GM23248 (cell line): ENCODE measurements around the gene INA. TPM values are rescaled to one million over a fixed set of nuclear protein-coding genes. Genes with fewer than 3 reads are reported as not detected.
"Not testable (repeated sequence)": the region's sequence is repeated elsewhere in the genome, so short reads cannot be mapped to it uniquely, and the experiment has no call there.

ENCODE experiments used
- DNase-seq: peaks from one replicate; pipeline ENCODE4 v3.0.0-alpha.2; 2015
- H2AFZ ChIP-seq: fragments of 200-600 bp; sonication (generic); 2 replicates; pipeline ENCODE4 v1.6.1; 2016; ENCODE audit warnings: antibody characterized with exemption
- H3F3A ChIP-seq: fragments of 200-600 bp; sonication (generic); 2 replicates; pipeline ENCODE4 v1.6.1; 2016; ENCODE audit warnings: mild to moderate bottlenecking, antibody characterized with exemption, mixed run types; ENCODE audit not compliant: insufficient read depth
- H3K27ac ChIP-seq: fragments of 200-600 bp; sonication (generic); 2 replicates; pipeline ENCODE4 v1.5.1; 2016; ENCODE audit warnings: mild to moderate bottlenecking
- H3K27me3 ChIP-seq: fragments of 200-600 bp; sonication (generic); replicated peaks from 2 replicates; pipeline ENCODE4 v1.6.1; 2016; ENCODE audit warnings: mild to moderate bottlenecking; ENCODE audit not compliant: insufficient read depth
- H3K36me3 ChIP-seq: fragments of 200-600 bp; sonication (generic); 2 replicates; pipeline ENCODE4 v1.6.1; 2016; ENCODE audit warnings: low read depth, mild to moderate bottlenecking
- H3K4me1 ChIP-seq: fragments of 200-600 bp; sonication (generic); 2 replicates; pipeline ENCODE4 v1.6.1; 2016; ENCODE audit warnings: mild to moderate bottlenecking; ENCODE audit not compliant: insufficient read depth
- H3K4me2 ChIP-seq: fragments of 200-600 bp; sonication (generic); one replicate; pipeline ENCODE4 v1.6.1; 2016; ENCODE audit warnings: mild to moderate bottlenecking; ENCODE audit not compliant: unreplicated experiment
- H3K4me3 ChIP-seq: fragments of 200-600 bp; sonication (generic); 2 replicates; pipeline ENCODE4 v1.5.1; 2016; ENCODE audit warnings: mild to moderate bottlenecking
- H3K79me2 ChIP-seq: fragments of 200-600 bp; sonication (generic); 2 replicates; pipeline ENCODE4 v1.6.1; 2016; ENCODE audit warnings: mild to moderate bottlenecking; ENCODE audit not compliant: insufficient read depth
- H3K9ac ChIP-seq: fragments of 200-600 bp; sonication (generic); 2 replicates; pipeline ENCODE4 v1.6.1; 2016; ENCODE audit warnings: mild to moderate bottlenecking
- H3K9me2 ChIP-seq: fragments of 200-600 bp; sonication (generic); 2 replicates; pipeline ENCODE4 v1.6.1; 2016; ENCODE audit warnings: mixed run types, mild to moderate bottlenecking, moderate library complexity; ENCODE audit not compliant: insufficient read depth
- H3K9me3 ChIP-seq: fragments of 200-600 bp; sonication (generic); one replicate; pipeline ENCODE4 v1.6.1; 2017; ENCODE audit warnings: low read depth
- H4K20me1 ChIP-seq: fragments of 200-600 bp; sonication (generic); 2 replicates; pipeline ENCODE4 v1.6.0; 2016; ENCODE audit not compliant: insufficient read depth
- EZH2 ChIP-seq: fragments of 200-600 bp; sonication (generic); IDR thresholded peaks from 2 replicates; pipeline ENCODE4 v1.6.1; 2018; ENCODE audit warnings: antibody characterized with exemption, mild to moderate bottlenecking; ENCODE audit not compliant: insufficient read depth, poor library complexity, severe bottlenecking
- EZH2phosphoT487 ChIP-seq: fragments of 200-600 bp; sonication (generic); IDR thresholded peaks from 2 replicates; pipeline ENCODE4 v1.6.1; 2018; ENCODE audit warnings: antibody characterized with exemption, moderate library complexity, mild to moderate bottlenecking, low read depth; ENCODE audit not compliant: insufficient read depth
- WGBS, 2 experiments: methylation state at CpG; one replicate each; pipeline ENCODE4 v1.1.6; 2015 to 2017; ENCODE audit warnings: low lambda C conversion rate in 2 of 2, low coverage in 1 of 2; ENCODE audit errors: missing lambda C conversion rate in 2 of 2; 5-methylcytosine and 5-hydroxymethylcytosine counted together
- in situ Hi-C: fragments of 300-500 bp; cut with MboI; formaldehyde crosslinking; loops from 2 replicates; pipeline ENCODE4 v1.15.0; 2020
- polyA plus RNA-seq: library from polyadenylated mRNA; unstranded; fragments of >200 nt; fragmentation: Nextera tagmentation; extraction: Ambion mirVana; gene quantifications from 2 replicates; pipeline ENCODE4 v1.2.1, GENCODE V29; 2016
- total RNA-seq: library from RNA; depleted of rRNA; stranded (reverse); fragments of >200 nt; shearing (Covaris generic); gene quantifications from 2 replicates; pipeline ENCODE4 v1.2.3, GENCODE V29; 2014

INA gene
- total and polyA plus RNA-seq, 2 experiments from 2014 or later, result 0.18 TPM; not detected in 1

DNA sequence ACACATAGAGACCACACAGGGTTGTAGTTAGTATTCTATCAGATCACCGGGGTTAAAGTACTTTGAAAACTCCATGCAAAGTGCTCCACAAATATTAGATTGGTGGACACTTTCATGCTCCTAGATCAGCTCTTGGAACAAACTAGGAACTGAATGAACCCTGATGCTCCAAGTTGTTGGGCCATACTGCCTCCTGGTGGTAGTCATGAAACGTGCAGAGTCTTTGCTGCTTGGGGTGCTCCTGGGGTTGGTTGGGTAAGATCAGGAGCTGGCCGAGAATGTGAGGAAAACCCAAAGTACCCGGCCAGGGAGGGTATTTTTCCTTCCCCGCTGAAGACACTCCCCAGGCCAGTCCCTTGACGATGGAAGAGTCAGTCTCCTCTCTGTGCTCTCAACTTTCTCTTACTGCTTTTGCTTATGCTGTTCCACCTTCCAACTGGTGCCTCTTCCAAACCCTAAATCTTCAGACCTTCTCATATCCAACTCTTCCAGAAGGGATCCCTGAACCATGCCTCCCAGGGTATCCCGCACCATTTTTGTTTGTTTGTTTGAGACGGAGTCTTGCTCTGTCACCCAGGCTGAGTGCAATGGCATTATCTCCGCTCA is 32.2 kb upstream of the INA start:
- Histone ChIP-seq H3K9me2 (no peaks in the 10 kb centered on the region), H3K9ac (no peak overlapping the region), H3K27me3 (no peaks in the 10 kb centered on the region), H3K4me3 (no peak overlapping the region), H3K79me2 (no peaks in the 10 kb centered on the region), H3K27ac (no peak overlapping the region), H3K36me3 (no peaks in the 10 kb centered on the region), H3F3A (no peaks in the 10 kb centered on the region), H3K4me2 (no peak overlapping the region), H3K9me3 (no peaks in the 10 kb centered on the region), H3K4me1 (peaks cover 4% of the 10 kb centered on the region; the same call in 1 of the 2 replicates), H2AFZ (no peak overlapping the region), H4K20me1 (no peaks in the 10 kb centered on the region)
- peak; percentile 82 for DNase-seq
- in situ Hi-C loops, result no loop called here
- WGBS, 2 experiments, result 32 to 33% methylated on average over 9 of the region's 9 CpGs
- TF ChIP-seq EZH2 (no peak), EZH2phosphoT487 (no peak)

DNA sequence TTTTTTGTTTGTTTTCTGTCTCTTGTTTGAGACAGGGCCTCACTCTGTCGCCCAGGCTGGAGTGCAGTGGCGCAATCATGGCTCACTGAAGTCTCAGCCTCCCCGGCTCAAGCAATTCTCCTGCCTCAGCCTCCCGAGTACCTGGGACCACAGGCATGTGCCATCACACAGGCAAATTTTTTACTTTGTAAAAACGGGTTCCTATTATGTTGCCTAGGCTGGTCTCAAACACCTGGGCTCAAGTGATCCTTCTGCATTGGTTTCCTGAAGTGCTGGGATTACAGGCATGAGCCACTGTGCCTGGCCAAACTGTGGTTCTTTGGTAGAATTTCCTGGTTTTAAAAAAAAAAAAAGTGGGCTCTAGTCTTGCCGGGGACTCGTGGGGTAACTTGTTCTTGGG is 31.4 kb upstream of the INA start, which contains the start of gene RPEL1:
TSS of gene RPEL1 (plus strand) at position 301 of the 400 bp plus-strand sequence. CDS start 110 bp downstream, outside the sequence.
- H3K4me2 ChIP-seq, H4K20me1 ChIP-seq, H3F3A ChIP-seq, in situ Hi-C loops, H3K9me2 ChIP-seq, DNase-seq, H3K4me3 ChIP-seq, H3K79me2 ChIP-seq, H3K27me3 ChIP-seq, H3K9ac ChIP-seq, H3K9me3 ChIP-seq, H3K4me1 ChIP-seq, H3K27ac ChIP-seq, H3K36me3 ChIP-seq, H2AFZ ChIP-seq: not testable (repeated sequence)
- WGBS, 2 experiments, result 79 to 82% methylated on average over 7 of the region's 7 CpGs

DNA sequence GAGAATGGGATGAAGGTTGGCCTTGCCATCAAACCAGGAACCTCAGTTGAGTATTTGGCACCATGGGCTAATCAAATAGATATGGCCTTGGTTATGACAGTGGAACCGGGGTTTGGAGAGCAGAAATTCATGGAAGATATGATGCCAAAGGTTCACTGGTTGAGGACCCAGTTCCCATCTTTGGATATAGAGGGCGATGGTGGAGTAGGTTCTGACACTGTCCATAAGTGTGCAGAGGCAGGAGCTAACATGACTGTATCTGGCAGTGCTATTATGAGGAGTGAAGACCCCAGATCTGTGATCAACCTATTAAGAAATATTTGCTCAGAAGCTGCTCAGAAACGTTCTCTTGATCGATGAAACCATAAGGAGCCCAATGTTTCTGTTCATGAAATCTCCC is 30.6 kb upstream of the INA start:
- H3K4me3 ChIP-seq, result no peak overlapping the region
- H2AFZ ChIP-seq, result no peak overlapping the region
- no peaks in the 10 kb centered on the region for H3F3A ChIP-seq
- TF ChIP-seq EZH2phosphoT487 (no peak), EZH2 (no peak)
- DNase-seq, result no peak
- H3K4me2 ChIP-seq, result no peak overlapping the region
- no peak overlapping the region for H3K9ac ChIP-seq
- H4K20me1 ChIP-seq, result no peaks in the 10 kb centered on the region
- in situ Hi-C loops, result no loop called here
- H3K27me3 ChIP-seq, result no peaks in the 10 kb centered on the region
- 43 to 61% methylated on average over 4 of the region's 4 CpGs for WGBS, 2 experiments
- no peak overlapping the region for H3K27ac ChIP-seq
- no peaks in the 10 kb centered on the region for H3K9me3 ChIP-seq
- no peaks in the 10 kb centered on the region for H3K9me2 ChIP-seq
- no peaks in the 10 kb centered on the region for H3K36me3 ChIP-seq
- peaks cover 4% of the 10 kb centered on the region; the same call in 1 of the 2 replicates for H3K4me1 ChIP-seq
- H3K79me2 ChIP-seq, result no peaks in the 10 kb centered on the region

DNA sequence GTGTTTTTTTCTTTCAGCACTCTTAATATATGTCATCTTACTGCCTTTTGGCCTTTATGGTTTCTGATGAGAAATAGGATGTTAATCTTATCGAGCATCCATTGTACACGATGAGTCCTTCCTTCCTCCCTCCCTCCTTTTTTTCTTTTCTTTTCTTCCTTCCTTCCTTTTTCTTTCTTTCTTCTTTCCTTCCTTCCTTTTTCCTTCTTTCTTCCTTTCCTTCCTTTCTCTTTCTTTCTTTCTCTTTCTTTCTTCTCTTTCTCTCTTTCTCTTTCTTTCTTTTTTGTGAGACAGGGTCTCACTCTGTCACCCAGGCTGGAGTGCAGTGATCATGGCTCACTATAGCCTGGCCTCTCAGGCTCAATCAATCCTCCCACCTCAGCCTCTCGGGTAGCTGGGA is 22.8 kb upstream of the INA start:
- no peak overlapping the region for H3K4me2 ChIP-seq

More for the DNA sequence above, 22.8 kb upstream of the INA start:
- no peaks in the 10 kb centered on the region for H3K36me3 ChIP-seq
- H3K9me2 ChIP-seq, result no peaks in the 10 kb centered on the region
- 39 to 41% methylated on average over 3 of the region's 3 CpGs for WGBS, 2 experiments
- no peak for DNase-seq
- H3F3A ChIP-seq, result 0 out of 2 replicates have a peak, but pooled peaks cover 5% of the 10 kb centered on the region
- in situ Hi-C loops, result no loop called here
- no peaks in the 10 kb centered on the region for H4K20me1 ChIP-seq
- H3K27me3 ChIP-seq, result no peaks in the 10 kb centered on the region
- peaks cover 6% of the 10 kb centered on the region; the same call in 1 of the 2 replicates for H3K4me1 ChIP-seq
- no peaks in the 10 kb centered on the region for H3K79me2 ChIP-seq
- no peak overlapping the region for H3K27ac ChIP-seq
- H3K9ac ChIP-seq, result no peak overlapping the region
- H2AFZ ChIP-seq, result no peak overlapping the region
- no peaks in the 10 kb centered on the region for H3K9me3 ChIP-seq
- no peak overlapping the region for H3K4me3 ChIP-seq
- TF ChIP-seq EZH2, result no peak
- no peak for TF ChIP-seq EZH2phosphoT487
